GM21825 (cell line): ENCODE results near the gene PARP12.

Source experiments
- ATAC-seq: cut with Tn5 transposase; IDR thresholded peaks from one replicate; pipeline ENCODE4 v1.9.1; 2021; ENCODE audit warnings: mild to moderate bottlenecking, moderate library complexity; ENCODE audit not compliant: unreplicated experiment

The PARP12 gene

GRCh38 chr7:140036224-140036962 is 26.4 kb downstream of the PARP12 start:
- ATAC-seq, result peak; percentile 77

- ATAC-seq, result no peak
Observed at GRCh38 chr7:140035400-140036223, 27.1 kb downstream of the PARP12 start.

GRCh38 chr7:140034421-140034820 is 28.3 kb downstream of the PARP12 start:
- ATAC-seq, result no peak

GRCh38 chr7:140033779-140034363 is 28.9 kb downstream of the PARP12 start:
- no peak for ATAC-seq

GRCh38 chr7:140033036-140033435 is 29.7 kb downstream of the PARP12 start:
- ATAC-seq, result no peak

- ATAC-seq, result no peak
Observed at GRCh38 chr7:140031364-140031763, 31.4 kb downstream of the PARP12 start.

- no peak for ATAC-seq
Observed at GRCh38 chr7:140029072-140029471, 33.7 kb downstream of the PARP12 start.

- ATAC-seq, result no peak
Observed at GRCh38 chr7:140028311-140028710, 34.4 kb downstream of the PARP12 start.

GRCh38 chr7:140027858-140028257 is 34.9 kb downstream of the PARP12 start:
- ATAC-seq, result no peak

- no peak for ATAC-seq
Observed at GRCh38 chr7:140026935-140027334, 35.8 kb downstream of the PARP12 start.

GRCh38 chr7:140025814-140026433 is 36.8 kb downstream of the PARP12 start:
- ATAC-seq, result no peak

GRCh38 chr7:140025241-140025640 is 37.5 kb downstream of the PARP12 start:
- no peak for ATAC-seq

- no peak for ATAC-seq
Observed at GRCh38 chr7:140024585-140024984, 38.2 kb downstream of the PARP12 start.

- no peak for ATAC-seq
Observed at GRCh38 chr7:140023728-140024127, 39.0 kb downstream of the PARP12 start.

GRCh38 chr7:140022582-140023211 is 40.1 kb downstream of the PARP12 start:
- no peak for ATAC-seq

- no peak for ATAC-seq
Observed at GRCh38 chr7:140021603-140022002, 41.1 kb downstream of the PARP12 start.

GRCh38 chr7:140019606-140020005 is 43.1 kb downstream of the PARP12 start:
- ATAC-seq, result no peak

- ATAC-seq, result no peak
Observed at GRCh38 chr7:140019172-140019571, 43.6 kb downstream of the PARP12 start.

GRCh38 chr7:140018125-140019043 is 44.4 kb downstream of the PARP12 start:
- no peak for ATAC-seq

- ATAC-seq, result no peak
Observed at GRCh38 chr7:140017543-140017942, 45.2 kb downstream of the PARP12 start.
